ENCODE data around the gene TTI1.

The TTI1 gene

GRCh38 chr20:37976887-37977286 is 56.4 kb downstream of the TTI1 start:
- Histone ChIP-seq H3K27me3 (no peaks in the 10 kb centered on the region), H3K36me3 (peaks cover 0 to 17% (median 10%) of the 10 kb centered on the region in 3 donors), H3K9me3 (no peaks in the 10 kb centered on the region), H3K4me1 (no peaks in the 10 kb centered on the region), H3K27ac (no peak overlapping the region), H3K4me3 (no peak overlapping the region)
- intact Hi-C loops (cut with DNase I; ENCODE audit: low total_unique reads) = no loop called here
- DNase-seq = no peak
- no peak for TF ChIP-seq CTCF (IDR thresholded peaks at IDR 0.05)

GRCh38 chr20:37973059-37973910 is 60.0 kb downstream of the TTI1 start:
- peaks cover 0 to 10% (median 3%) of the 10 kb centered on the region in 3 donors for H3K9me3 ChIP-seq
- intact Hi-C loops (cut with DNase I; ENCODE audit: low total_unique reads) = no loop called here
- H3K27ac ChIP-seq = no peak overlapping the region
- no peak overlapping the region for H3K4me3 ChIP-seq
- DNase-seq = peak in 1 of 2 donors; percentile 29
- no peak for TF ChIP-seq CTCF (IDR thresholded peaks at IDR 0.05)
- no peaks in the 10 kb centered on the region for H3K27me3 ChIP-seq
- H3K36me3 ChIP-seq = no peaks in the 10 kb centered on the region
- H3K4me1 ChIP-seq = peaks cover 0 to 19% (median 3%) of the 10 kb centered on the region in 4 donors

- peak in 1 of 2 donors; percentile 17 for DNase-seq
- no peaks in the 10 kb centered on the region for H3K36me3 ChIP-seq
- no peaks in the 10 kb centered on the region for H3K27me3 ChIP-seq
- H3K27ac ChIP-seq = no peak overlapping the region
- peaks cover 0 to 19% (median 3%) of the 10 kb centered on the region in 4 donors for H3K4me1 ChIP-seq
- intact Hi-C loops (cut with DNase I; ENCODE audit: low total_unique reads) = no loop called here
- TF ChIP-seq CTCF (IDR thresholded peaks at IDR 0.05) = no peak
- peaks cover 0 to 12% (median 11%) of the 10 kb centered on the region in 3 donors for H3K9me3 ChIP-seq
- no peak overlapping the region for H3K4me3 ChIP-seq
Observed at GRCh38 chr20:37972256-37973058, 60.8 kb downstream of the TTI1 start.

- intact Hi-C loops (cut with DNase I; ENCODE audit: low total_unique reads) = no loop called here
Observed at GRCh38 chr20:37971561-37972127, 61.6 kb downstream of the TTI1 start.

More at GRCh38 chr20:37971561-37972127, 61.6 kb downstream of the TTI1 start:
- no peak overlapping the region for H3K4me3 ChIP-seq
- no peaks in the 10 kb centered on the region for H3K27me3 ChIP-seq
- peaks cover 0 to 17% (median 15%) of the 10 kb centered on the region in 3 donors for H3K9me3 ChIP-seq
- TF ChIP-seq CTCF (IDR thresholded peaks at IDR 0.05) = no peak
- no peaks in the 10 kb centered on the region for H3K36me3 ChIP-seq
- H3K4me1 ChIP-seq = peaks cover 0 to 19% (median 3%) of the 10 kb centered on the region in 4 donors
- H3K27ac ChIP-seq = no peak overlapping the region
- DNase-seq = peak in 1 of 2 donors; percentile 34

All from tibial artery (tissue), 4 donors.